ENCODE measurements around the gene KIF6. TPM values are rescaled to one million over a fixed set of nuclear protein-coding genes. Genes with fewer than 3 reads are reported as not detected.

KIF6 gene
- polyA plus RNA-seq, 1 donor (not counting 4 experiments of a cell fraction or from before 2014, with no cell fraction given): 0.14 TPM

DNA sequence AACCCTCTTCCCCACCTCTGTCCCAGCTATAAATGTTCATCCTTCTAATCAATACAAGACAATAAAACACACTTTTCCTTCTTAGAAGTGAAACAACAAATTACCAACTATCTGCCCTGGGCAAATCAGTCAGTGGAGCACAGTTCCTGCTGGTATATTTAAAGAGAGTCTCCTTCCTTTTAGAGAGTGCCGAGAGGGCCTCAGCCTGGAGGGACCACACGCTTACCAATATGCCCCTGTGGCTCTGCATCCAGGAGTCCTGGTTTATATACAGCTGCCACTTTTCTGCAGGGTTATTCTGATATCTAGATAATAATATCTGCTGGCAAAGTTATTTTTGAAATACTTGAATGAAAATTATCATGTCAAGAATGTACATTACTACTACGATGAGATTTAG lies 315.3 kb downstream of the KIF6 start:
- H3K4me3 ChIP-seq (ENCODE audit: control insufficient read depth in 2 of 3, extremely low read depth in 1 of 3, insufficient read depth in 2 of 3, low read depth in 1 of 3, low read length in 3 of 3): no peak overlapping the region
- no peaks in the 10 kb centered on the region for H4K20me1 ChIP-seq (ENCODE audit: control insufficient read depth, extremely low read depth, insufficient read depth, low read length)
- H2AFZ ChIP-seq (ENCODE audit: control insufficient read depth, low read length): no peak overlapping the region
- H3K4me2 ChIP-seq (ENCODE audit: control insufficient read depth, extremely low read depth, insufficient read depth, low read depth, low read length): no peak overlapping the region
- H3K9me3 ChIP-seq (ENCODE audit: control insufficient read depth, low read depth, low read length): no peaks in the 10 kb centered on the region
- TF ChIP-seq EZH2 (IDR thresholded peaks at IDR 0.05; ENCODE audit: low read length): no peak
- TF ChIP-seq, protein P1, sequence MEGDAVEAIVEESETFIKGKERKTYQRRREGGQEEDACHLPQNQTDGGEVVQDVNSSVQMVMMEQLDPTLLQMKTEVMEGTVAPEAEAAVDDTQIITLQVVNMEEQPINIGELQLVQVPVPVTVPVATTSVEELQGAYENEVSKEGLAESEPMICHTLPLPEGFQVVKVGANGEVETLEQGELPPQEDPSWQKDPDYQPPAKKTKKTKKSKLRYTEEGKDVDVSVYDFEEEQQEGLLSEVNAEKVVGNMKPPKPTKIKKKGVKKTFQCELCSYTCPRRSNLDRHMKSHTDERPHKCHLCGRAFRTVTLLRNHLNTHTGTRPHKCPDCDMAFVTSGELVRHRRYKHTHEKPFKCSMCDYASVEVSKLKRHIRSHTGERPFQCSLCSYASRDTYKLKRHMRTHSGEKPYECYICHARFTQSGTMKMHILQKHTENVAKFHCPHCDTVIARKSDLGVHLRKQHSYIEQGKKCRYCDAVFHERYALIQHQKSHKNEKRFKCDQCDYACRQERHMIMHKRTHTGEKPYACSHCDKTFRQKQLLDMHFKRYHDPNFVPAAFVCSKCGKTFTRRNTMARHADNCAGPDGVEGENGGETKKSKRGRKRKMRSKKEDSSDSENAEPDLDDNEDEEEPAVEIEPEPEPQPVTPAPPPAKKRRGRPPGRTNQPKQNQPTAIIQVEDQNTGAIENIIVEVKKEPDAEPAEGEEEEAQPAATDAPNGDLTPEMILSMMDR (optimal IDR thresholded peaks at IDR 0.05 in 1 of 3, IDR thresholded peaks at IDR 0.05 in 1 of 3, conservative IDR thresholded peaks at IDR 0.05 in 1 of 3; ENCODE audit: extremely low read depth in 1 of 3, insufficient read depth in 2 of 3, low read length in 3 of 3): no peak
- H3K9me1 ChIP-seq (ENCODE audit: control insufficient read depth, extremely low read depth, insufficient read depth, low read length): no peaks in the 10 kb centered on the region
- no peaks in the 10 kb centered on the region for H3K4me1 ChIP-seq (ENCODE audit: control insufficient read depth, extremely low read depth, insufficient read depth, low read length)
- H3K27me3 ChIP-seq (ENCODE audit: control insufficient read depth, extremely low read depth, insufficient read depth, low read length): no peaks in the 10 kb centered on the region
- no peak overlapping the region for H3K9ac ChIP-seq (ENCODE audit: control insufficient read depth, extremely low read depth, insufficient read depth, low read length)
- dilution Hi-C loops (cut with MboI; ENCODE audit: extremely low pct_ligation_motif_present, low sequenced_read_pairs): no loop called here
- FAIRE-seq (no peak), DNase-seq (ENCODE audit: low read depth, low spot score) (no peak)
- no peak overlapping the region for H3K27ac ChIP-seq (ENCODE audit: control insufficient read depth, insufficient read depth, low read length)
- H3K36me3 ChIP-seq (ENCODE audit: control insufficient read depth in 2 of 2, extremely low read depth in 1 of 2, insufficient read depth in 2 of 2, low read length in 2 of 2): no peaks in the 10 kb centered on the region
- no peaks in the 10 kb centered on the region for H3K79me2 ChIP-seq (ENCODE audit: control insufficient read depth, insufficient read depth, low read length)

DNA sequence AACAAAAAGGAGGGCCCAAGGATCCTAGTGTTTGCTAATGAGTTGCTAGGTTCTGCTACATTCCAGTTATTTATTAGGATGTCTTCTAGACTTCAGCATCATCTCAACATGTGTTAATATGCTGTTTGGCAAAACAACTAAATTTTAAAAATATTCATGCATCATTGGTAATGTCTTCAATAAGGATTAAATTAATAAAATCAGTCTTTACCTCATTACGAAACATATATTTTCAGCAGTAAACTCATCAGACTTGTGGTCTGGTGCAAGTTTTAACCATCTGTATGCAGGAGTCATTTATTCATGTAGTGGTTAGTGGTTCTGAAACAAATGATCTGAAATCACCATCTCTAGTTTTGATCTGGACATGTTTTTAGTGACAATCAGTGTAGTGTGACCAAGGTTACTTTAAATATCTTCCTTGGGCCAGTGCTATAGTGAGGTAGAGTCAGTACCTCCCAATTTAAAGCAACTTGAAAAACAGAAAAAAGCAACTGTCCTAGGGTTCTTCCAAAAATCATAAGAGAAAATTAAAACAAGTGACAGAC lies 317.7 kb downstream of the KIF6 start:
- Histone ChIP-seq H3K9me1 (ENCODE audit: control insufficient read depth, extremely low read depth, insufficient read depth, low read length) (no peaks in the 10 kb centered on the region), H2AFZ (ENCODE audit: control insufficient read depth, low read length) (no peak overlapping the region), H3K9me3 (ENCODE audit: control insufficient read depth, low read depth, low read length) (no peaks in the 10 kb centered on the region), H3K27me3 (ENCODE audit: control insufficient read depth, extremely low read depth, insufficient read depth, low read length) (no peaks in the 10 kb centered on the region), H3K79me2 (ENCODE audit: control insufficient read depth, insufficient read depth, low read length) (no peaks in the 10 kb centered on the region), H3K36me3 (ENCODE audit: control insufficient read depth in 2 of 2, extremely low read depth in 1 of 2, insufficient read depth in 2 of 2, low read length in 2 of 2) (no peaks in the 10 kb centered on the region), H3K9ac (ENCODE audit: control insufficient read depth, extremely low read depth, insufficient read depth, low read length) (no peak overlapping the region), H3K27ac (ENCODE audit: control insufficient read depth, insufficient read depth, low read length) (no peak overlapping the region), H3K4me3 (ENCODE audit: control insufficient read depth in 2 of 3, extremely low read depth in 1 of 3, insufficient read depth in 2 of 3, low read depth in 1 of 3, low read length in 3 of 3) (no peak overlapping the region), H4K20me1 (ENCODE audit: control insufficient read depth, extremely low read depth, insufficient read depth, low read length) (no peaks in the 10 kb centered on the region), H3K4me2 (ENCODE audit: control insufficient read depth, extremely low read depth, insufficient read depth, low read depth, low read length) (no peak overlapping the region), H3K4me1 (ENCODE audit: control insufficient read depth, extremely low read depth, insufficient read depth, low read length) (no peaks in the 10 kb centered on the region)
- TF ChIP-seq, protein P1 (optimal IDR thresholded peaks at IDR 0.05 in 1 of 3, IDR thresholded peaks at IDR 0.05 in 1 of 3, conservative IDR thresholded peaks at IDR 0.05 in 1 of 3; ENCODE audit: extremely low read depth in 1 of 3, insufficient read depth in 2 of 3, low read length in 3 of 3): no peak
- no peak for TF ChIP-seq EZH2 (IDR thresholded peaks at IDR 0.05; ENCODE audit: low read length)
- FAIRE-seq (no peak), DNase-seq (ENCODE audit: low read depth, low spot score) (no peak)
- dilution Hi-C loops (cut with MboI; ENCODE audit: extremely low pct_ligation_motif_present, low sequenced_read_pairs): no loop called here
